Measurements from ENCODE around the gene MYH14. TPM values are rescaled to one million over a fixed set of nuclear protein-coding genes. Genes with fewer than 3 reads are reported as not detected.

Gene MYH14
- total RNA-seq, 4 donors from 2014 or later, result 8.3 to 82.1 (median 12.4) TPM

GRCh38 chr19:50252111-50252886, 48.9 kb downstream of the MYH14 start:
- TF ChIP-seq CTCF (IDR thresholded peaks at IDR 0.05; ENCODE audit: low read depth), result no peak

GRCh38 chr19:50252887-50253268, 49.5 kb downstream of the MYH14 start:
- TF ChIP-seq CTCF (IDR thresholded peaks at IDR 0.05; ENCODE audit: low read depth), result no peak

GRCh38 chr19:50255115-50255514, 51.7 kb downstream of the MYH14 start:
- TF ChIP-seq CTCF (IDR thresholded peaks at IDR 0.05; ENCODE audit: low read depth), result no peak

- no peak for TF ChIP-seq CTCF (IDR thresholded peaks at IDR 0.05; ENCODE audit: low read depth)
Measured at GRCh38 chr19:50257141-50257540, 53.7 kb downstream of the MYH14 start.

GRCh38 chr19:50258918-50259372, 55.5 kb downstream of the MYH14 start:
- no peak for TF ChIP-seq CTCF (IDR thresholded peaks at IDR 0.05; ENCODE audit: low read depth)

- no peak for TF ChIP-seq CTCF (IDR thresholded peaks at IDR 0.05; ENCODE audit: low read depth)
Measured at GRCh38 chr19:50261446-50261970, 58.1 kb downstream of the MYH14 start.

- no peak for TF ChIP-seq CTCF (IDR thresholded peaks at IDR 0.05; ENCODE audit: low read depth)
Measured at GRCh38 chr19:50263176-50263575, 59.8 kb downstream of the MYH14 start.

Measured in subcutaneous adipose tissue (tissue), 4 donors.